A673 (cell line): Measurements from ENCODE around the gene HOXA4.

Source experiments
- CTCF ChIP-seq: fragments of 300-800, 200-600 bp; sonication (generic); conservative IDR thresholded peaks from 2 replicates; pipeline ENCODE4 v1.5.1; 2017; ENCODE audit warnings: low read depth, mild to moderate bottlenecking, antibody characterized with exemption, low read length, moderate library complexity, mixed read lengths
- EZH2 ChIP-seq: fragments of 200-600 bp; sonication (generic); IDR thresholded peaks from 2 replicates; pipeline ENCODE4 v1.6.1; 2017; ENCODE audit warnings: borderline replicate concordance, low read depth, mild to moderate bottlenecking, mixed read lengths, antibody characterized with exemption, low read length; ENCODE audit not compliant: poor library complexity, severe bottlenecking

GRCh38 chr7:27160145-27160545 lies 29.6 kb upstream of the HOXA4 start:
- TF ChIP-seq EZH2: no peak
- TF ChIP-seq CTCF: no peak
